GM21447 (cell line): Measurements from ENCODE around the gene GPC5.
"Not testable (repeated sequence)": the region's sequence is repeated elsewhere in the genome, so short reads cannot be mapped to it uniquely, and the experiment has no call there.

ENCODE experiments used
- ATAC-seq: cut with Tn5 transposase; IDR thresholded peaks from one replicate; pipeline ENCODE4 v1.9.1; 2021; ENCODE audit not compliant: unreplicated experiment

GPC5 gene

DNA sequence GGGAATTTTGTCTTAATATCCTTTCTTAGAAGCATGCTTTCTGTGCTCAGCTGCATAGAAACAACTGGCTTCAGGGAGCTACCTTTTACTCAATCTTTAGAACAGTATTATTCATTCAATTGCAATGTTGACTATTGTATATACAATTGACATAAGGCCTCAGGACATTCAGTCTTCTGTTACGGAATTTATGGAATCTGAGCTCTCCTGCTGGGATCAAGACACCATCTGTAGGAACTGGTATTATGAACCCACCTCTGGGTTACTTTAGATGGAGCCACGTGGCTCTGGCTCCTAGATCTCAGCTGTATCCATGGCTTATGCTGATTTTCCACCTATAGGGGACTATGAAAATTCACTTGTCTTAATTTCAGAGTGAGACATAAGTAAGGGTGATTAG, 1112.0 kb downstream of the GPC5 start:
- ATAC-seq = no peak

DNA sequence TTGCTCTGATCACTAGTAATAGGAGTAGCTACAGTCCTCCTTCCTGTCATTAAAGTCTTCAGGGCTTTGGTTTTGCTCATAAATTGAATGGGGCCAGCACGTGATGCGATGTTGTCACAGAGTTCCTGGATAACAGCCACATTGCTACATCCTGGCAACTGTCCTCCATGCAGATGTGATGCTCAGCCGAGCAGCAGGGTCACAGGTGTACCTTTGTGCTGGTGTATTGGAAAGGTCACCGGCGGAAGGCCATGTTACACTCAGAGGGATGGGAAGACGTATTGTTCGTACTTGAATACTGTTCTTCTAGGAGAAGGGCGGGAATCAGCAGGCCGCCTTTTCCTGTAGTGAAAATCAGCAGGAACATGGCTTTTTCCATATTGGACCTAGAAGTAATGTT, 1114.4 kb downstream of the GPC5 start:
- ATAC-seq = no peak

DNA sequence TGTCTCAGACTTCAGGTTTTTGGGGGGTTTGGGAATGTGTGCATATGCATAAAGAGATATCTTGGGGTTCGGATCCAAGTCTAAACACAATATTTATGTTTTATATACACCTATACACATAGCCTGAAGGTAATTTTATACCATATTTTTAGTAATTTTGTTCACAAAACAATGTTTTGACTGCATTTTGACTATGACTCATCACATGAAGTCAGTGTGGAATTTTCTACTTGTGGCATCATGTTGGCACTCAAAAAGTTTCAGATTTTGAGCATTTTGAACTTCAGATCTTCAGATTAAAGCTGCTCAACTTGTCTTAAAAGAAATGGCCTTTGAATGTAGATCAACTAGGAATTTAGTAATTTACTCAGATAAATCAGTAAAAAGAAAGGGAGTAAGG, 1115.3 kb downstream of the GPC5 start:
- ATAC-seq = no peak

DNA sequence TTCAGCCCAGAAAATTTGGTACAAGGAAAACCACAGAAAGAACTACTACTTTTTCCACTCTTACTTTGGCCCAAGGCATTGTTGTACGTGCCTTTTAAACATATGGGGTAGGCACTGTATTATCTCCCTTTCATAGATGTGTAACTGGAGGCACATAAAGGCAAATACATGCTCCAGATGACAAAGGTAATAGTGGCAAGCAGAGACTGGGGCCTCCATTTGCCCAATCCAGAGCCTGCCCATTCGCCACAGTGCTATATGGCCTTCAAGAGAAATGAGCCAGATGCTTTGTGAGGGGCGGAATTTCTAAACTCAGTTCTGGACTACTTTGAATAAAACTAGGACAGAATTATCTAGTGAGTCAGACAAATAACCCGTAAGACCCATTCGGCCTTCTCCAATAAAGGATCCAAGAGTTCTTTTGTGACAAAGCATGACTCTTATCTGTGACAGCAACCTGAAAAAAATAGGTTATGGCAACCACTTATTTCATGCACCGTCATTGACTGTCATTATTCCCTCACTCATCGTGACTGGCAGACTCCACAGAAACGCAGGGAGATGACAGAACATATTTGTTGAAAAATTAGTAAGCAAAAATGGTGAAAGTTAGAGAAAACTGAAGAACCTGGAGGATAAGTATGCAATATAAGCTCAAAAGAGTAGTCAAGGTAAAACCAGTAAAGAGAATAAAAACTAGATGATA, 1116.2 kb downstream of the GPC5 start:
- no peak for ATAC-seq

DNA sequence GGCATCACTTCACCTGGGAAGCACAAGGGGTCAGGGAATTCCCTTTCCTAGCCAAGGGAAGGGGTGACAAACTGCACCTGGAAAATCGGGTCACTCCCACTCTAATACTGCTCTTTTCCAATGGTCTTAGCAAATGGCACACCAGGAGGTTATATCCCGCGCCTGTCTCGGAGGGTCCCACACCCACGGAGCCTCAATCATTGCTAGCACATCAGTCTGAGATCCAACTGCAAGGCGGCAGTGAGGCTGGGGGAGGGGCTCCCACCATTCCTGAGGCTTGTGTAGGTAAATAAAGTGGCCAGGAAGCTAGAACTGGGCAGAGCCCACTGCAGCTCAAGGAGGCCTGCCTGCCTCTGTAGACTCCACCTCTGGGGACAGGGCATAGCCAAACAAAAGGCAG, 1118.5 kb downstream of the GPC5 start:
- ATAC-seq = not testable (repeated sequence)

DNA sequence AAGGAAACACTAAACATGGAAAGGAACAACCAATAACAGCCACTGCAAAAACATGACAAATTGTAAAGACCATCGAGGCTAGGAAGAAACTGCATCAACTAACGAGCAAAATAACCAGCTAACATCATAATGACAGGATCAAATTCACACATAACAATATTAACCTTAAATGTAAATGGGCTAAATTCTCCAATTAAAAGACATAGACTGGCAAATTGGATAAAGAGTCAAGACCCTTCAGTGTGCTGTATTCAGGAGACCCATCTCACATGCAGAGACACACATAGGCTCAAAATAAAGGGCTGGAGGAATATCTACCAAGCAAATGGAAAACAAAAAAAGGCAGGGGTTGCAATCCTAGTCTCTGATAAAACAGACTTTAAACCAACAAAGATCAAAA, 1120.2 kb downstream of the GPC5 start:
- ATAC-seq = not testable (repeated sequence)

DNA sequence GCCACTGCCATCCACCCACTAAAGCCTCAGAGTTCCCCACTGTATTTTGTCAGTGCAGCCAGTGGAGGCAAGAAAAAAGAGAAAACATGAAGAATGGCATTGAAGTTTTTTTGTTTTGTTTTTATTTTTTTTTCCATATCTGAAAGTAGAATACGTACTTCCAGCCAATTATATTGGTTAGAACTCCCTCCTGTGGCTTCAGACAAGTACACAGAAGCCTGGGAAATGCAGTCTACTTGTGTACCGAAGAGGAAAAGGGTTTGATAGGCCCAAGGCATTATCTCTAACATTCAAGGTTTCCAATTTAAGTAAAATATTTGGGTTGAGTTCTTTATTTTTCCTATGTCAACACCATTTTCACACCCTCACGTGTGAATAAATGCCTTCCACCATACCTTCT, 1131.9 kb downstream of the GPC5 start:
- ATAC-seq = no peak

DNA sequence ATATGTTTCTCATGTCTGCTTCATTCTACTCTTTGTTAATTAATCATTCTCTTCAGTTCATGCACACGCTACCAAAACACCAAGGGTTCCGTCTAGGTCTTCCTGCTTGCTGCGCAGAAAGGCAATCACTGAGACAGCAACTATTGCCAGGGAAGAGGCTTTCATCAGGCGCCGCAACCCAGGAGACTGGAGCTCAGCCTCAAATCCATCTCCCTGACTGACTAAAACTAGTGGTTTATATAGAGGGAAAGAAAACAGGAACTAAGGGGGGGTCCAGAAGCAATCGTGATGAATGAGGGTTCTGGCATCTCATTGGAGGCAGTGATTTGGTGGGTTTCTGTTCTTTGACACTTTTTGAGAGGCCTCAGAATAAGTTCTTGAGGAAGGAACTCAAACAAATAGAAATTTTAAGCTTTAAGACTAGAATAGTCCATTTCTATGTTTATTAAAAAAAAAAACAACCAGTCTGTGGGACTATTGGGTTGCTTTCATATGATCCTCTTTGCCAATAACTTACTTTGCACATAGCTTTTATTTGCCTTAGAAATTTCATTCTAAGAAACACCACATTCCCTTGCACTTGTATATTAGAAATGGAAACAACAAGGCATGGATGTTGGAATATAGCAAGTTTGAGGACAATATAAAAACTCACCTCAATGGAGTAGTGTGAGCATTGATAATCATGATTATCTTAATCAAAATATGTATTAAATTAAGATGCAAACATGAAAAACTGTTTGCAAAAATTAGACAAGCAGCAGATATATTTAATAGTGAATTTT, 1137.0 kb downstream of the GPC5 start:
- ATAC-seq = no peak

DNA sequence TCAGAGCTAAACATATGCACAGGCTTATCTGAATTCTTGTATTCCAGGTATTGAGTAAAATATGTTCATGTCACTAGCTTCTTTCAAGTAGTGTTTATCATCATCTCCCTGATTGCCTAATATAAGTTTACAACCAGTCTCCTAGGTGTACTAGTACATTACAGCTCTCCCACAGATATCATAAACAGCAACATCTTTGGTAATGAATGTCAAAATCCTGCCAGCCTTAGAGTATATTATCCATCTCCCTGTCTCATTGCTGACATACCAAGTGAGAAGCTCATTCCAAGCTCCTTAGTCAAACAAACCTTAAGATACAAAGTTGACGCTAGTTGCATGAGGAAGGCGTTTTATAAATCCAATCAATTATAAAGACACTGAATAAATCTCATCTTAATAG, 1139.0 kb downstream of the GPC5 start:
- ATAC-seq = no peak

DNA sequence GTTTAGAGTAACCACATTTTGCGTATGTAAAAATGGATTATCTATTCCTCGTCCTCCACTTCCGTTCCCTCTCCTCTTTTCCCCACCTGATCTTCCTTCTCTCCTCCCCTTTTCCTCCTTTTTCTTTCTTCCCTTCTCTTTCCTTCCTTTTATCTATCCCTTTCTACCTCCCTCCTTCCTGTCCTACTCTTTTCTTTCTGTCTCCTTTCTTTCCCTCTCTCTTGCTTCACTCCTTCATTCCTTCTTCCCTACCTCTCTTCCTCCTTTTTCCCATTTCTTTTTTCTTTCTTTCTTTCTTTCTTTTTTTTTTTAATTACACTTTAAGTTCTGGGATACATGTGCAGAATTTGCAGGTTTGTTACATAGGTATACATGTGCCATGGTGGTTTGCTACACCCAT, 1139.7 kb downstream of the GPC5 start:
- no peak for ATAC-seq

DNA sequence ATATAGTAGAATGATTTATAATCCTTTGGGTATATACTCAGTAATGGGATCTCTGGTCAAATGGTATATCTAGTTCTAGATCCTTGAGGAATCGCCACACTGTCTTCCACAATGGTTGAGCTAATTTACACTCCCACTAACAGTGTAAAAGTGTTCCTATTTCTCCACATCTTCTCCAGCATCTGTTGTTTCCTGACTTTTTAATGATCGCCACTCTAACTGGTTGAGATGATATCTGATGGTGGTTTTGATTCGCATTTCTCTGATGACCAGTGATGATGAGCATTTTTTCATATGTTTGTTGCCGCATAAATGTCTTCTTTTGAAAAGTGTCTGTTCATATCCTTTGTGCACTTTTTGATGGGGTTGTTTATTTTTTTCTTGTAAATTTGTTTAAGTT, 1140.7 kb downstream of the GPC5 start:
- not testable (repeated sequence) for ATAC-seq

DNA sequence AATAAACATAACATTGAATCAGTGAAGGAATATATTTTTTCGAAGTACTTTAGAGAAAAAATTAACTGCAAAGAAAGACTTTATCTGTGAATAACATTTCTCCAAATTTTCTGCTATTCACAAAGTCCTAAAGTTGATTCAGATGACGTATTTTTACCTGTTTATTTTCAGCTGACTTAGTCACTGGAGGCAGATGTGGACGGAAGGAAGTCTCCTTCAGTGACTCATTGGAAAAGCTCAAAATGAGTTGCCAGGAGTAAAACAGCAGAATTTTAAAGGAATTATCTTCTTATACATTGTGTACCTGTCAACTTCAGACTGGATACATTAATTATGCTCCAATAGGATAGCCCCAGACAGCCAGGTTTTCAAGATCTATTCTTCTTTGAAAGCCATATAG, 1148.8 kb downstream of the GPC5 start:
- no peak for ATAC-seq

DNA sequence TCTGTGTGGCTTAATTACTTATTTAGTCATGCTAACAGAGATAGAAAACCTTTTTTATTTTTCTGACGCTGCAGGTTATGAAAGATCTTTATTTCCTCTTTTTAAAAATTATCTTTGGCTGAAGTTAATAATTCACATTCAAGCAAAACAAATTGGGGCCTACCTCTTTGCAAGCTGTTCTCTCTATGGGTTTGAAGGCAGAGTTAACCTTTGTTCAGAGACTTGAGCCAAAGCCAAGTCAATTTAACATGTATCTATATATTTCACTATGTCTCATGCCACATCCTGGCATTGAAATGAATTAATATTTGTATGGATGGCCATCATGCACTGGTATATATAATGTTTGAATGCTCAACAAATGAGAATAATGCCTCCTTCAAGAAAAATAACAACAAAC, 1150.9 kb downstream of the GPC5 start:
- no peak for ATAC-seq

DNA sequence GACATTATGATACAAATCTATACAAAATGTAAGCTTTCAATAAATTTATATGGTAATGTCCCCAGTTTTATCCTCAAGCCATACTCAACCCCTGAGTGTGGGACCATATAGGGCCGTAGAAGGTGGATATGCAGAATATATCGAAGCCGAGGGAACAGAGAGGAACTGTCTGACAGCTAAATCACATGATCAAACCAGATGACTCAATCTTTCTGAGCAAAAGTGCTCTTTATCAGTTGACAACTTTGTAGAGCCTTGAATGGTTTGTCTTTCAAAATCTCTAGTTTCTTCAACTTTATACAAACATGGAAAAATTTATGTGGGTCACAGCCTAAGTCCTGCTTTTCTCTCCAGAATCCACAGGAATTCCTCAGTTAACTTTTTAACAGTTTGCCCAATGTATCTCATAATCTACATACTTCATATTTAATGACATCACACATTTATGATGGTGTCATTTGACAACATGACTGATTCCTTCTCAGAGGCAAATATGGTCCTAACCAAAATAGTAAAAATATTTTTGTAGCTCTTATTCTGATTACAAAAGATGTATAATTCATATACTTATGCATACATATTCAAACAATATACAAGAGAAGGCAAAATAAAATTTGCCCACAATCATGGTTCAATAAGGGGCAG, 1155.2 kb downstream of the GPC5 start:
- no peak for ATAC-seq

DNA sequence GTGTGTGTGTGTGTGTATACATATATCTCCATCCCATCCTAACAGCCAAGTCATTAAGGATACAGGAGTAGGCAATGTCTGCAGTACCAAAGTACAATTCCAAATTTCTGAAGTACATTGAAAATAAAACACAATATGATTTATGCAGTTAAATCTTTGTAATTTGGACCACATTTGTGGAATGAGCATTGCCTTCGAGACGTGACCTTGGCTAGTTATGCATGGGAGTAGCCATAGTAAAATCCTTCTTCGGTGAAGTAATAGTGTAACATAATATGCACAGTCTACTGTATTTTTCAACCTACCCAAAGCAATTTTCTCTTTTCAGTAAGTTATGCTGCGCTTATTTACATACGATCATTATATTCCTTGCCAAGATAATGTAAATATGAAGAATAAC, 1162.5 kb downstream of the GPC5 start:
- no peak for ATAC-seq

DNA sequence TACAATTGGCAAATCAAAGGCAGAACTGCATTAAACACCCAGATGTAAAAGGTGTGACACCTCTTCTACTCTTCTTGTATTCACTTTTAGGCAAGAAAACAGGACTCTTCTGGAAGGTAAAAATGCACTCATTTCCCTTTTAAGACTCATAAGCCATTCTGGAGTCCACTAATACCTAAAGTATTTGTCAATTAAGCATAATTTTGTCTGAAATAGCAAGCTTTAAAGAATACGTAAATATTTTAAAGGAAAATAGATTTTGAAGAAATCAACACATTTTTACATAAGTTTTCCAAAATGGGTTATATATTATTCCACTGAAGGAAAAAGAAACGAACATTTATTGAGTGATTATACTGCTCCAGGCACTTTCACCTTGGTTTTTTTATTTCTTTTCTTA, 1166.5 kb downstream of the GPC5 start:
- no peak for ATAC-seq

DNA sequence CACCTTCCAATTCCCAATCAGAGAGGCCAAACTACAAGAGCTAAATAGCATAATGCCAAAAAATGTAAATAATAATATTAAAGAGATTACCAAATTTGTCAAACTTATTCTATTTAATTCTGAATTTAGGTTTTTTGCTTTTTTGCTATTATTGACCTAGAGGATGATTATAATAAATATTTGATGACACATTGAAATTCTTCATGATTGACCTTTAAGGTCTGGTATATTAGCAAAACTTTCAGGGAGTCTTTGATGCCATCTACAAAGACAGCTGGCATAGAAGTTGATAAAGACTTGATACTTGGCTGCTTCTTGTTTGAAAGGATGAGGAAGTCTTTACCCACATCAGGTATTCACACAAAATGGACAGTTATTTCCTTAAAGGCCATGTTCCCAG, 1168.3 kb downstream of the GPC5 start:
- ATAC-seq = no peak

DNA sequence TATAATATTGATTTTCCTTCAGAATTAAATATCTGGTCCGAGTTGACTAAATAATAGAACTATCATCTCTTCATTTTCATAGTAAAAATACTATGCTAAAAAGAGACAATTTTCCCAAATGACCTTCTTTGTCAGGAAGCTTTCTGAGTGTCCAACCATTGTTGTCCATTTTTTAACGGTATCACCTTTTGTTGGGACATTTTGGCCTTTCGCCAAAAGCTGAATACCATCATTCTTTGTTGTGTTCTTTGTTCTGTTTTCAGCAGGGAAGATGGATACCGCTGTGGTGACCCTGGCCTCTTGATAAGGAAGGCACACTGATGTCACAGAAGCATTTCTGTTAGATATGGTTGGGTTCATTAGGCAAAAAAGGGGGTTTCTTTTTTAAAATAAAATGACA, 1173.8 kb downstream of the GPC5 start:
- ATAC-seq = no peak

DNA sequence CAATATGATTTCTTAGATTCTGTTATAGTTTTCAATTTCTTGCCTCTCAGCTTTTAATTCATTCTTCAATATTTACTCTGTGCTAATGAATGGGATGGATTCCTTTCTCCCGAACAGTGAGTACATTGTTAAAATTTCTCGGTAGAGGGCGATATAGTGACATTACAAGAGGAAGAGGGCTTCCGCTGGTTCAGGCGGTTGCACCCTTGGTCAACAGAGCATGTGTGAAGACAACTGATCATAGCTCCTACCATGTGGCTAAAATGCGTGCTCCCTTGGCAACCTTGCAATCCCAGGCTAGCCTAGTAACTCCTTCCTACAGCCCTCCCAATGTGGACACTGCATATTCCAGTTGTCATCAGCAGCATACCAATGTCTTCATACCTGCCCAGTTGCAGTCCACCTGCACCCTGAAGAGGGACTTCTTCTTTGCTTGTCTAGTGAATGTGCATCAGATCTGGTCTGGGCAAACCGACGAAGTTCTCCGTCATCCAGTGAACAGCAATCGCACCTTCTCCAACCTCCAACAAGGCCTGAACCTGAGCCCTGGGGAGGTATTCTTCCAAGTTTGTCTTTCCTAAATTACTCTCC, 1175.1 kb downstream of the GPC5 start:
- no peak for ATAC-seq

DNA sequence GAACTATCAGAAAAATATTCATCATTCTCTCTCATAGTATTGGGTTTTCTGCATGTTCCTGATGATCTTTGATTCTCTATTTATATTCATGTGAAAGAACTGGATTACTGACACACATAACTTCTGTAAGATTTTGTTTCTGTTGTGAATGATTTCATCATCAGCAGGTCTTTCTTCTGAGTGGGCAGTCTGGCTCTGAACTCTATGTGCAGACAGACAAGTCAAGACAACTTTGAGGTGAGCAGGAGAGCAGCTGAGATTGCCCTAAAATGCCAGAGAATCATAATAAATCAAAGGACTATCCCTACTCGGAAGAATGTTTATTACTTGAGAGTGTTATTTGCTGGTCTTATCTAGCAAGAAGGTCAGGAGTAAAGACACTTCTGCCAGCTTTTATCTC, 1176.1 kb downstream of the GPC5 start:
- ATAC-seq = no peak

DNA sequence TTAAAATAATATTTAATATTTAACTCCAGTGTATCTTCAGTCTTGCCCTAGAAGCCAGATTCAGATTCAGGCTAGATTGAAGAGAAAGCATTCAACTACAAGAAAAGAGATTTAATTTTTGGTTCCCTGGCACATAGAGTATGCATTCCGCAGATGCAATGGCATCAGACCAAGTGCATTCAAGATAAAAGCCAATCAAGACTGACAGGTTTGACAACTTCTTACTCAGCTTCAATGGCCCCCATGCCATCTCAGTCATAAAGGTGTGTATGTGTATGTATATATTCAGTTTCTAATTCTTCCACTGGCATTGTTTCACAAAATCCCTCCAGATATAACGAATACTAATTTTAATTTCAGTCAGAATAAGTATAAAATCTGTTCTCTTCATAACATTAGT, 1177.4 kb downstream of the GPC5 start:
- ATAC-seq = no peak

DNA sequence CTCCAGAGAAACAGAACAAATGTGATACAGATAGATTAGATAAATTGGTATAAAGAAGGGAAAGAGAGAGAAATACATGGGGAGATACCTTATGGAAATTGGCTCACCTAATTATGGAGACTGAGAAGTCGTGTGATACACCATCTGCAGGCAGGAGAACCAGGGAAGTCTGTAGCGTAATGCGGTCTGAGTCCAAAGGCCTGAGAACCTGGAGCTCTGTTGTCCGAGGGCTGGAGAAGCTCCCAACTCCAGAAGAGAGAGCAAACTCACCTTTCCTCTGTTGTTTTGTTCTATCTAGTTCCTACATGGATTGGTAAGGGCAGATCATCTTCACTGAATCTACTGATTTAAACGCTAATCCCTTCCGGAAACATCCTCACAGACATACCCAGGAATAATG, 1179.9 kb downstream of the GPC5 start:
- no peak for ATAC-seq
